ENCODE measurements around the gene ARSH. TPM values are rescaled to one million over a fixed set of nuclear protein-coding genes. Genes with fewer than 3 reads are reported as not detected.

The ARSH gene
- total and polyA plus RNA-seq, 9 of the 15 experiments (the other 6 are each of a cell fraction or from before 2014, with no cell fraction given), result not detected

DNA sequence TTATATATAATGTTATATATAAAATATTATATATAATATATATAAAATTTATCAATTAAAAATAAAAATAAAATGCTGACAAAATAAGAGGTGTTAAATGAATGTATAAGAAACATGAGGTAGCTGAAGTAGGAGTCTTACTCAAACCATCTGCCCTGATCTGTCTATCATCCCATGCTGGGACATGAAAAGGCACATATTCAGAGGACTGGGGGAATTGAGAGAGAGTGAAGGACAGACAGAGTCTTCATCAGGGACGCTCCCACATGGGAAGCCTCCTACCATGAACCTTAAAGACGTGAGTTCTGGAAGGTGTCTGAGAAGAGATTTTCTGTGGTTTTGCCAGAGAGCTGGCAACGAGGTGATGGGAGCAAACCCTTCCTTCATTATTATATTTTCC is 30.9 kb downstream of the ARSH start:
- no peaks in the 10 kb centered on the region for H3K4me1 ChIP-seq (replicated peaks in 1 of 2; ENCODE audit: control insufficient read depth in 2 of 2, insufficient read depth in 2 of 2, low read length in 2 of 2)
- DNase-seq (ENCODE audit: extremely low read depth in 1 of 4, low spot score in 3 of 4) (no peak), ATAC-seq (no peak), FAIRE-seq (no peak)
- POLR2A ChIA-PET, result no interaction called here
- no peak overlapping the region for H2AFZ ChIP-seq (ENCODE audit: low read depth, low read length)
- BruUV-seq (replicated peaks), result no TSS peak
- no peak overlapping the region for H3K4me2 ChIP-seq (ENCODE audit: insufficient read depth, low read length)
- H3K27me3 ChIP-seq (ENCODE audit: control insufficient read depth in 2 of 2, insufficient read depth in 2 of 2, low read length in 2 of 2), result no peaks in the 10 kb centered on the region; a peak in 1 of 5 replicates
- TF ChIP-seq, protein P1, sequence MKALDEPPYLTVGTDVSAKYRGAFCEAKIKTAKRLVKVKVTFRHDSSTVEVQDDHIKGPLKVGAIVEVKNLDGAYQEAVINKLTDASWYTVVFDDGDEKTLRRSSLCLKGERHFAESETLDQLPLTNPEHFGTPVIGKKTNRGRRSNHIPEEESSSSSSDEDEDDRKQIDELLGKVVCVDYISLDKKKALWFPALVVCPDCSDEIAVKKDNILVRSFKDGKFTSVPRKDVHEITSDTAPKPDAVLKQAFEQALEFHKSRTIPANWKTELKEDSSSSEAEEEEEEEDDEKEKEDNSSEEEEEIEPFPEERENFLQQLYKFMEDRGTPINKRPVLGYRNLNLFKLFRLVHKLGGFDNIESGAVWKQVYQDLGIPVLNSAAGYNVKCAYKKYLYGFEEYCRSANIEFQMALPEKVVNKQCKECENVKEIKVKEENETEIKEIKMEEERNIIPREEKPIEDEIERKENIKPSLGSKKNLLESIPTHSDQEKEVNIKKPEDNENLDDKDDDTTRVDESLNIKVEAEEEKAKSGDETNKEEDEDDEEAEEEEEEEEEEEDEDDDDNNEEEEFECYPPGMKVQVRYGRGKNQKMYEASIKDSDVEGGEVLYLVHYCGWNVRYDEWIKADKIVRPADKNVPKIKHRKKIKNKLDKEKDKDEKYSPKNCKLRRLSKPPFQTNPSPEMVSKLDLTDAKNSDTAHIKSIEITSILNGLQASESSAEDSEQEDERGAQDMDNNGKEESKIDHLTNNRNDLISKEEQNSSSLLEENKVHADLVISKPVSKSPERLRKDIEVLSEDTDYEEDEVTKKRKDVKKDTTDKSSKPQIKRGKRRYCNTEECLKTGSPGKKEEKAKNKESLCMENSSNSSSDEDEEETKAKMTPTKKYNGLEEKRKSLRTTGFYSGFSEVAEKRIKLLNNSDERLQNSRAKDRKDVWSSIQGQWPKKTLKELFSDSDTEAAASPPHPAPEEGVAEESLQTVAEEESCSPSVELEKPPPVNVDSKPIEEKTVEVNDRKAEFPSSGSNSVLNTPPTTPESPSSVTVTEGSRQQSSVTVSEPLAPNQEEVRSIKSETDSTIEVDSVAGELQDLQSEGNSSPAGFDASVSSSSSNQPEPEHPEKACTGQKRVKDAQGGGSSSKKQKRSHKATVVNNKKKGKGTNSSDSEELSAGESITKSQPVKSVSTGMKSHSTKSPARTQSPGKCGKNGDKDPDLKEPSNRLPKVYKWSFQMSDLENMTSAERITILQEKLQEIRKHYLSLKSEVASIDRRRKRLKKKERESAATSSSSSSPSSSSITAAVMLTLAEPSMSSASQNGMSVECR (CRISPR knock-in tag; IDR thresholded peaks at IDR 0.05), result no peak
- TF ChIP-seq, protein P2, sequence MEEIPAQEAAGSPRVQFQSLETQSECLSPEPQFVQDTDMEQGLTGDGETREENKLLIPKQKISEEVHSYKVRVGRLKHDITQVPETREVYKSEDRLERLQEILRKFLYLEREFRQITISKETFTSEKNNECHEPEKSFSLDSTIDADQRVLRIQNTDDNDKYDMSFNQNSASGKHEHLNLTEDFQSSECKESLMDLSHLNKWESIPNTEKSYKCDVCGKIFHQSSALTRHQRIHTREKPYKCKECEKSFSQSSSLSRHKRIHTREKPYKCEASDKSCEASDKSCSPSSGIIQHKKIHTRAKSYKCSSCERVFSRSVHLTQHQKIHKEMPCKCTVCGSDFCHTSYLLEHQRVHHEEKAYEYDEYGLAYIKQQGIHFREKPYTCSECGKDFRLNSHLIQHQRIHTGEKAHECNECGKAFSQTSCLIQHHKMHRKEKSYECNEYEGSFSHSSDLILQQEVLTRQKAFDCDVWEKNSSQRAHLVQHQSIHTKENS (CRISPR knock-in tag; IDR thresholded peaks at IDR 0.05), result no peak
- no peak for TF ChIP-seq HDGF (IDR thresholded peaks at IDR 0.05)
- TF ChIP-seq FOXJ3 (CRISPR knock-in tag; IDR thresholded peaks at IDR 0.05), result no peak
- TF ChIP-seq, protein P3, sequence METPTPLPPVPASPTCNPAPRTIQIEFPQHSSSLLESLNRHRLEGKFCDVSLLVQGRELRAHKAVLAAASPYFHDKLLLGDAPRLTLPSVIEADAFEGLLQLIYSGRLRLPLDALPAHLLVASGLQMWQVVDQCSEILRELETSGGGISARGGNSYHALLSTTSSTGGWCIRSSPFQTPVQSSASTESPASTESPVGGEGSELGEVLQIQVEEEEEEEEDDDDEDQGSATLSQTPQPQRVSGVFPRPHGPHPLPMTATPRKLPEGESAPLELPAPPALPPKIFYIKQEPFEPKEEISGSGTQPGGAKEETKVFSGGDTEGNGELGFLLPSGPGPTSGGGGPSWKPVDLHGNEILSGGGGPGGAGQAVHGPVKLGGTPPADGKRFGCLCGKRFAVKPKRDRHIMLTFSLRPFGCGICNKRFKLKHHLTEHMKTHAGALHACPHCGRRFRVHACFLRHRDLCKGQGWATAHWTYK (CRISPR knock-in tag; IDR thresholded peaks at IDR 0.05), result no peak
- no peak for TF ChIP-seq WHSC1 (IDR thresholded peaks at IDR 0.05; ENCODE audit: low read length)
- TF ChIP-seq, protein P4, sequence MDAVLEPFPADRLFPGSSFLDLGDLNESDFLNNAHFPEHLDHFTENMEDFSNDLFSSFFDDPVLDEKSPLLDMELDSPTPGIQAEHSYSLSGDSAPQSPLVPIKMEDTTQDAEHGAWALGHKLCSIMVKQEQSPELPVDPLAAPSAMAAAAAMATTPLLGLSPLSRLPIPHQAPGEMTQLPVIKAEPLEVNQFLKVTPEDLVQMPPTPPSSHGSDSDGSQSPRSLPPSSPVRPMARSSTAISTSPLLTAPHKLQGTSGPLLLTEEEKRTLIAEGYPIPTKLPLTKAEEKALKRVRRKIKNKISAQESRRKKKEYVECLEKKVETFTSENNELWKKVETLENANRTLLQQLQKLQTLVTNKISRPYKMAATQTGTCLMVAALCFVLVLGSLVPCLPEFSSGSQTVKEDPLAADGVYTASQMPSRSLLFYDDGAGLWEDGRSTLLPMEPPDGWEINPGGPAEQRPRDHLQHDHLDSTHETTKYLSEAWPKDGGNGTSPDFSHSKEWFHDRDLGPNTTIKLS (IDR thresholded peaks at IDR 0.05; ENCODE audit: borderline replicate concordance, low read depth), result no peak
- no peaks in the 10 kb centered on the region for H3K79me2 ChIP-seq (ENCODE audit: control insufficient read depth, insufficient read depth, low read length)
- 0% methylated on average over 3 of the region's 3 CpGs for WGBS (ENCODE audit: insufficient coverage, low coverage, missing lambda C conversion rate)
- no peak overlapping the region for H3K9ac ChIP-seq (ENCODE audit: insufficient read depth in 1 of 2, low read depth in 2 of 2, low read length in 2 of 2)
- H4K20me1 ChIP-seq (replicated peaks; ENCODE audit: control insufficient read depth, insufficient read depth, low read length), result no peaks in the 10 kb centered on the region
- in situ Hi-C loops (cut with MboI) (no loop called here), intact Hi-C loops (cut with micrococcal nuclease) (loop anchor here (5.0 to 10.0 kb wide), 2 partner anchors 152 to 600 kb away; no protein-coding TSS in a partner anchor)
- no peak overlapping the region for H3K27ac ChIP-seq (ENCODE audit: extremely low read depth, low read depth, low read length)
- no peaks in the 10 kb centered on the region for H3K9me1 ChIP-seq (ENCODE audit: control insufficient read depth, insufficient read depth, low read length)
- H3K36me3 ChIP-seq (ENCODE audit: control insufficient read depth, insufficient read depth, low read length), result no peaks in the 10 kb centered on the region
- CTCF ChIA-PET (ENCODE audit: low intra/inter-chr PET ratio), result no interaction called here
- no peak overlapping the region for H3K4me3 ChIP-seq
- no peaks in the 10 kb centered on the region for H3K9me3 ChIP-seq (replicated peaks; ENCODE audit: control insufficient read depth, insufficient read depth, low read depth, low read length)

All from K562 (cell line).